ENCODE results near the gene PARL.
"Not testable (repeated sequence)": the region's sequence is repeated elsewhere in the genome, so short reads cannot be mapped to it uniquely, and the experiment has no call there.

Gene PARL

DNA sequence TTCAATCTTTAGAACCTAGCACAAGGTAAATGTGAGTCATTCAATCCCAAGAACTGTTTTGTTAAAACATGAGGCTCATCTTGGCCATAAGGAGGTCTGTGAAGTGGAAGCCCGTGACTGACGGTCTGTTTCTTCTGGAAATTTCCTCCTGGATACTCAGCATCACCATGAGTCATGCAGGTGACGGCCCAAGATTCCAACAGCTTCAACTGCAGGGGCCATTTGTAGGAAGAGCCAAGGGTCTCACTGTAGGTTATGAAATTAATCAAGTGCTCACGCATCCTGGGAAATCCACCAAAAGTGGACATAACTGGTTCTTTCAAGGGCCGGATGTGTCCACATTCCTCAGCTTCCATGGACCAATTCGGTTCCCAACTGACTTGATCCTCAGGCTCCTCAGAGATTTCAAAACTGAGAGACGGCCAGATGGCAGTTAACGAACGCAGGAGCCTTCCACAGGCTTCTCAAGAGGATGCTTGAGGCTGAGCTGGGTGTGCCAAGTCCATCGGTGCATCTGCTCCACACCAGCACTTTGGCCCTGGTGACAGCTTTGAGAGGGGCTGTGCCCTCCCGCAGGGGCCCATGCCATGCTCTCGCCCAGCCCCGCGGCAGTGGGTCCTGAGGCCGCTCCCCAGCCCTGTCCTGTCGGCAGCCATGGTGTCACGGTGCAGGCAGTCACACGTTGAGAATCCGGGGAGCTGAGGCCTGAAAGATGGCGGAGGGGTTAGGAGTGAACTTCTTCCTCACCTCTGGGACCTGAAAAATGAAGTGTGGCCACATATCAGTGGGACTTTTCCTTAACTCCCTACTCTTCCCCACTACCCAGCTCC is 67.8 kb downstream of the PARL start:
- no peak for DNase-seq

- DNase-seq: no peak
These were observed 68.7 kb downstream of the PARL start for GRCh38 chr3:183815951-183816475.

DNA sequence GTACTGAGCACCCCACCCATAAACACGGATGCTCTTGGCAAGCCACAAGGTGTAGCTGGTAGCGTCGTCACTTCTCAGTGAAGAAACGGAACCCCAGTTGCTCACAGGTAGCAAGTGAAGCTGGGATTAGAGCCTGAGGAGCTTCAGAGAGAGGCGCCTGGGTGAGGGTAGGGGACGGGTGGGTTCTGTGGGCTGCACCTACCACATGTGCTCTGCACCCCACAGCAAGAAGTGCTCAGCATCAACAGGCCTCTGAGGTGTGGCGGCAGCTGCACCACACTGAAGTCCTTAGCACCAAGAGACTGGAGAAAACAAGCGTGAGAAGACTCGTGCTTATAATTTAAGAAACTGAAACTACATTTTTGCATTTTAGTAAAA is 69.1 kb downstream of the PARL start:
- no peak for DNase-seq

DNA sequence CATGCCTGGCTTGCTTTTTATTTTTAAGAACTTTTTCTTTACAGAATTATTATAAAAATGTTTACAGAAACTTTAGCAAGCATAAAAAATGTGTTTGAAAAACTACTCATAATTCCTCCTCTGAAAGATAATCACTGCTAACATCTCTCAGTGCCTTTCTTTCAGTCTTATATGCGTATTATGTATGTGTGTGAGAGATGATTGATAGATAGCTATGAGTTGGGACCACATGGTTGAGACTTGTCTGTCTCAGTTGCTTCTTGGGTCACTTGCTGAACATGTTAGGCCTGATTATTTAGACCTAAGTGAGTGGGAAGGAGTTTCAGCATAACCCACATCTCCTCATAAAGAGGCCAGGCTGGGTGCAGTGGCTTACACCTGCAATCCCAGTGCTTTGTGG is 70.4 kb downstream of the PARL start:
- DNase-seq: no peak

DNA sequence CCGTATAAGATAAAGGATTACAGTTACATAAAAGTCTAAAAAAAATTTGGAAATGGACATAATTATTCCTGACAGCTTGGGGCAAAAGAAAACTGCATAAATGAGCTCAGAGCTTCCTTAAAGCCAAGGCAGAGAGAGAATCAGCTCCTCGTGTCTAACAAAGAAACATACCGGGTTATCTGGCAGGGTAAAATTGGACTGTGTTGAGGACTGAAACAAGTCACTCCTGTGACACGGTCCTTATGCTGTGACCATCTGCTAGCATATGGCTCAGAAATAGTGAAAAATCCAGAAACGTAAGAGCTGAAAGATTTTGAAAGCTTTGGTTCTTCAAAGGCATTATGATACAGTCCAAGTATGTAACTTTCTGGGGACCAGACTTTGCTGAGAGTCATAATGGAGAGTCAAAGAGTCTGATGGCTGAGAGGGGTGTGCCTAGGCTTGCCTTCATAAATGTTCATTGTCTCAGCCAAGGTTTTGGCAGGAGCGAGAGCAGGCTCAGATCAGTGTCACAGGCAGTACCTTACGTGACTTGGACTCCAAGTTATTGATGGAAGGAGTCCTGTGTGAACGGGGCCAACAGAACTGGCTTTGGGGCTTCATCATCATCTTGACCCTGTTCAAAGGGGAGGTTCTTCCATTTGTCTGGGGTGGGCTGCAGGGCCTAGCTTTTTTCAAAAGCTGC is 71.8 kb downstream of the PARL start:
- DNase-seq: no peak

DNA sequence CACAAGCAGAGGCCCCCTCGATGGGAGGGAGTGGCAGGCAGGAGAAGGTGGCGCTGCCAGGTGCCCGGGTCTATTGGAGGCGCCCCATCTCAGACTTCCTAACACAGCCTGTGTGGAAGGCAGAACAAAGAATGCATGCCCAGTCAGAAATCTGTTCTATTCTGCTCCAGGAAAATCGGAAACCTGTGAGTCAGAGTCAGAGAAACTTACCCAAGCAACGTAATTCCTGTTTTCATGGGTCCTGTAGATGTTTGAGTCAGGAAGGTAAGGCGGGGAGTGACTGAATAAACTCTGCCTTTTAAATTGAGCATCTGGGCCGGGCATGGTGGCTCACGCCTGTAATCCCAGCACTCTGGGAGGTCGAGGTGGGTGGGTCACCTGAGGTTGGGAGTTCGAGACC is 73.0 kb downstream of the PARL start:
- DNase-seq: no peak

GRCh38 chr3:183810643-183811594 is 73.8 kb downstream of the PARL start:
- DNase-seq: no peak

GRCh38 chr3:183809270-183809669 is 75.4 kb downstream of the PARL start:
- no peak for DNase-seq

DNA sequence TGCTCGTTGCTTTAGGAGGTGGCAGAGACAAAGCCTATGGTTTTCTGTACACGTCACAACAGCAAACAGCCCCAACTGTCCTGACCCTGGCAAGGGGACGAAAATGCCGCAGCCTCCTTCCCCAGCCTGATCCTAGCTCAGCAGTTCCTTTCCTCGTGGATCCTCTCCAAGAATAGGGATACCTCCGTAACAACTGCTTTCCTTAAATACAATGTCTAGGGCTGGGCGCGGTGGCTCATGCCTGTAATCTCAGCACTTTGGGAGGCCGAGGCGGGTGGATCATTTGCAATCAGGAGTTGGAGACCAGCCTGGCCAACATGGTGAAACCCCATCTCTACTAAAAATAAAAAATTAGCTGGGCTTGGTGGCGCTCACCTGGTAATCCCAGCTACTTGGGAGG is 76.3 kb downstream of the PARL start:
- DNase-seq: no peak

- no peak for DNase-seq
These were observed 76.8 kb downstream of the PARL start for GRCh38 chr3:183807881-183808280.

GRCh38 chr3:183807209-183807728 is 77.4 kb downstream of the PARL start:
- no peak for DNase-seq

DNA sequence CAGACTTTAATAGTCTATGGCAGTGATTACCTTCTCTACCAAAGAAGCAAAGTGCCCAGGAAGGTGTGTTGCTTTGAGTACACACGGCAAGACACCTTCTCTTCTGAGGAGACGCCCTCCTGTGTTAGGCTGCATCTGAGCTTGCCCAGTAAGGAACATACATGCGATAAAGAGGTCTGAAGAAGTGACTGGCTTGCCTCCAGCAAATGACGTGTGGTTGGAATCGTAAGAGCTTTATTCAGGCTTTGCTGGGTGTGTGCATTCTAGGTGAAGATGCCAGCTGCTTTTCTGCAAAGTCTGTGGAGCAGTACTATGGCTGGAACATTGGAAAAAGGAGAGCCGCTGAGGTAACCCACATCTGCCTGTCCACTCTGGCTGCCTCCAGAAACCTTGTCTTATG is 81.7 kb downstream of the PARL start:
- DNase-seq: no peak

DNA sequence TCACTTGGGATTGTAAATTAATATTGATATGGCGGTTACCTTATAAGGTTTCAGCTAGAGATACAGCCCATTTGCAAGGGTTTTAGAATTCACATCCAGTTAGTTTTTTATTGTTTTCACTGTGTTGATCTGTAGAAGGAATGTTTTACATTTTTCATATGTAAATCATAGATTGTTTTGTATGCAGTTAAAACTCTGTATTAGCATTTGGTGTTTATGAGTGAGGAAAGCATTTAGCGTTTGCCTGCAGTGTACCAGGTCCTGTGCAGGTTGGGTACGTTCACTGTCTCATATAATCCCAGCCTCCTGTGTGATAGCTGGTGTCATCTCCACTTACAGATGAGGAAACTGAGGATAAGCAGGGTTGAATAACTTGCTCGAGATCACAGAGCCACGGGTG is 83.1 kb downstream of the PARL start:
- DNase-seq: no peak

DNA sequence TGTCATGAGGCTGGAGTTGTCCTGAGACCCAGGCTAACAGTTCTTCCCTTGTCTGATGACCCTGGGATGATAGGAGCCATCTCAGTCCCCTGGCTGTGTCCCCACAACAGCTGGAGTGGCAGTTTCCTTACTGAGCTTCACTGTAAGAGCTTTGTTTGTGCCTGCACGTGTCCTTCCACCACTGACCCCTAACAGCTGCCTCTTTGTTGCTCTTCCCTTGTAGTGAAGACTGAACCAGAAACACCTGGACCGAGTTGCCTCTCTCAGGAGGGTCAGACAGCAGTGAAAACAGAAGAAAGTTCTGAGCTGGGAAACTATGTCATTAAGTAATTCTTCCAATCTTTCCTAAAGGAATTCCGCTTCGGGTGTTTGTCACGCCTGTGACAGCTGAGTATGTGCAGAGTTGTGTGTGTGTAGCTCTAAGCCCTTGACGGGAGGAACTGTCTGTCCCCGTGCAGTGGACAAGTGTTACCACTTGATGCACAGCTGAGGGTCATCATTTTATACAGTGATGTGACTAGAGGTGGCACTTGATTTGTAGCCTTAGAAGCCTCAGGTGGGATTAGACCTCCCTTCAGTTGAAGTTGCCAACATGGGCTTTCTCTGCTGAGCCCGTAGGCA is 84.3 kb downstream of the PARL start:
- DNase-seq: no peak

DNA sequence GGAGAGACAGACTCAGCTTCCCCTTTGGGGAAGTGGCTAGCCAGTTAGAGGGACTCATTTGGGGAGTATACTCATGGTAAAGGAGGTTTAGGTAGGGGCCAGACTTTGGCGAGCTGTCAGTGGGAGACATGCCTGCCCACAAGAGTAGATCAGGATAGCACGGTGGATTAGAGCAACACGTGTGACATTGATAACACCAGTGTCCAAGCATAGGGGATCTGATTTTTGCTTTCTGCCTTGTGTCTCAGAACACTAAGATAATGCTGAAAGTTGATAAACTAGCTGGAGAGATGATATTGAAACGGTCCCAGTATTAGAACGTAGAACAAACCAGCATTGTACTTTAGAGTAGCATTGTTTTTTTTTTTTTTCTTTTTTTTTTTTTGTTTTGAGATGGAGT is 85.2 kb downstream of the PARL start:
- DNase-seq: no peak

DNA sequence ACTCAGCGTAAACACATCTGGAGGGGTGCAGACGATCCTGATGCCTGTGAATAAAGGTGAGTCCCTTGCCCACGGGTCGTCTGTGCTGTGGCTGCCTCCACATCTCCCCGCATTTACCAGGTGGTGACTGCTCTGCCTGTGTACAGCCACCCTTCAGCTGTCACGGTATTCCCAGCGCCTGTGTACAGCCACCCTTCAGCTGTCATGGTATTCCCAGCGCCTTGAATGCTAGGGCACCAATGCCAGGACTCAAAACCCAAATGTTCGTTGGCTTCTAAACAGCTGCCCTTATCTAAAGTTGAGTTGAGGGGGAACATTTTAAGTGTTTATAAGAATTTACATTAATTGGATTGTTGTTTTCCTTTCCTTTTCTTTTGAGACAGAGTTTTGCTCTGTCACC is 86.7 kb downstream of the PARL start:
- no peak for DNase-seq

DNA sequence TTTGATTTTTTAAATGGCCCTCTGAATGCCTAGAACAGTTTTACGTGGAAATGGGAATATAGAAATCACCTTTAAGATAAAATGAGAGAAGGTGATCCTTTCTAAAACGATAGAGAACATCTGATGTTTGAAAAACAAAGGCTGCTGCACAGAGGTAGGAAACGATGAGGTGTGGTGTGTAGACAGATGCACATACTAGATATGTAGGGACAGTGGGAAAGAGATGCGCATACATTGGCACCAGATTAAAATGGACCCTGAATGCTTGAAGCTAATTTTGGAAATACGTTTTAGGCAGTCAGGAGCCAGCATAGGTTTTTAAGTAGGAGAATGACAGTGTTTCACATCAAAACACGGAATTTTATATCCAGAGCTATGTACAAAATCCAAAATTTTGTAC is 88.3 kb downstream of the PARL start:
- DNase-seq: no peak

DNA sequence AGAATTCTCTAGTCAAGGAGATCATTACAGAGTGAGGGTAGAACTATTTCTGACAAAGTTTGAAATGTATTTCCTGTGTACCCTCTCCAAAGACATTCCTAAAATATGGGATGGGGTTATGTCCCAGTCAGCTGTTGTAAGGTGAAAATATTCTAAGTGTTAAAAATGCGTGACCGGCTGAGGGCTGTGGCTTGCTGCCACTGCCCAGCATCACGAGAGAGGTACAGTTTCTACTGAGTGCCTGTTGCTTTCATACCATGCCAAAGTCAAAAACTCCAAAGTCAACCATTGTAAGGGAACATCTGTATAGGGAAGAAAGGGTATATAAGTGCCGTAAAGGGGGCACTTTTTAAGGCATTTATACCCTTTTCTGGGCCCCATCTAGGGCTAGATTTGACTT is 90.2 kb downstream of the PARL start:
- DNase-seq: no peak

- DNase-seq: no peak
These were observed 91.7 kb downstream of the PARL start for GRCh38 chr3:183792976-183793375.

GRCh38 chr3:183790700-183791099 is 94.0 kb downstream of the PARL start:
- DNase-seq: no peak

- no peak for DNase-seq
These were observed 94.9 kb downstream of the PARL start for GRCh38 chr3:183789826-183790225.

DNA sequence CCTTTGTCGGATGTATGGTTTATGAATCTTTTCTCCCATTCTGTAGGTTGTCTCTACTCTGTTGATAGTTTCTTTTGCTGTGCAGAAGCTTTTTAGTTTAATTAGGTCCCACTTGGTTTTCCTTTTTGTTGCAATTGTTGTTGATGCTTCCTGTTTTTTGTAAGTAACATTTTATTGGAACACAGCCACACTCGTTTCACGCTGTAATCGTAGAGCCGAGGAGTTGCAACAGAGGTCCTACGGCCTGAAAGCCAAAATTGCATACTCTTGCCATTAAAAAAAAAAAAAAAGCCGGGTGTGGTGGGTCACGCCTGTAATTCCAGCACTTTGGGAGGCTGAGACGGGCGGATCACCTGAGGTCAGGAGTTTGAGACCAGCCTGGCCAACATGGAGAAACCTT is 100.2 kb downstream of the PARL start:
- not testable (repeated sequence) for DNase-seq

Data from RPMI8226 (cell line).